Uterus (tissue), 4 donors: ENCODE measurements around the gene ALDH3B1. TPM values are rescaled to one million over a fixed set of nuclear protein-coding genes. Genes with fewer than 3 reads are reported as not detected.
A peak's percentile ranks its signal among the peaks of the same experiment; 100 is the strongest.

ENCODE experiments used
- DNase-seq, 2 donors: peaks; one replicate each; pipeline ENCODE4 v3.0.0-alpha.2; 2019 to 2020
- H3K27ac ChIP-seq, 2 donors: fragments of 200-600 bp; sonication (generic); 1 replicate in 1 of 2; 2 replicates in 1 of 2; pipeline ENCODE4 v1.5.1; 2016 to 2018
- H3K27me3 ChIP-seq, 2 donors: fragments of 200-600 bp; sonication (generic); one replicate each; pipeline ENCODE4 v1.5.1; 2018 to 2019; ENCODE audit warnings: control low read depth in 1 of 2
- H3K36me3 ChIP-seq, 2 donors: fragments of 200-600 bp; sonication (generic); one replicate each; pipeline ENCODE4 v1.5.1; 2019; ENCODE audit warnings: control low read depth in 1 of 2
- H3K4me1 ChIP-seq, 2 donors: fragments of 200-600 bp; sonication (generic); one replicate each; pipeline ENCODE4 v1.5.1; 2018 to 2019; ENCODE audit warnings: control low read depth in 1 of 2
- H3K4me3 ChIP-seq, 2 donors: fragments of 200-600 bp; sonication (generic); 1 replicate in 1 of 2; 2 replicates in 1 of 2; pipeline ENCODE4 v1.5.1; 2018 to 2019; ENCODE audit warnings: mild to moderate bottlenecking in 1 of 2
- H3K9me3 ChIP-seq, 2 donors: fragments of 200-600 bp; sonication (generic); one replicate each; pipeline ENCODE4 v1.5.1; 2019; ENCODE audit warnings: control low read depth in 1 of 2
- POLR2A ChIP-seq, 2 donors: fragments of 450-650 bp; IDR thresholded peaks; one replicate each; pipeline ENCODE4 v1.6.1; 2016; ENCODE audit warnings: antibody characterized with exemption in 2 of 2, mild to moderate bottlenecking in 1 of 2, moderate library complexity in 1 of 2
- intact Hi-C: fragments of 100-400 bp; cut with DNase I; formaldehyde crosslinking; loops from one replicate; pipeline ENCODE4 v1.15.1; 2023; ENCODE audit warnings: low total_unique reads
- total RNA-seq, 4 donors: library from RNA; depleted of rRNA in 3 of 4; stranded (reverse); fragments of >200 nt in 3 of 4; gene quantifications; one replicate each; pipeline versions ENCODE4 v1.1.0 to v1.2.4, GENCODE V29; 2014 to 2023
- TF ChIP-seq, protein P1 (sequence below), 4 experiments: fragments of 200-600 bp in 2 of 4; fragments of 450-650 bp in 2 of 4; sonication (generic) in 2 of 4; IDR thresholded peaks; one replicate each; pipeline ENCODE4 v1.5.1; 2016 to 2019; ENCODE audit warnings: antibody characterized with exemption in 4 of 4, mild to moderate bottlenecking in 2 of 4, moderate library complexity in 1 of 4
- donor health status: DM: yes; HTN: yes; CAD: no.

Gene ALDH3B1
- total RNA-seq, 4 donors from 2014 or later: 2.3 to 5.7 (median 4.0) TPM

DNA sequence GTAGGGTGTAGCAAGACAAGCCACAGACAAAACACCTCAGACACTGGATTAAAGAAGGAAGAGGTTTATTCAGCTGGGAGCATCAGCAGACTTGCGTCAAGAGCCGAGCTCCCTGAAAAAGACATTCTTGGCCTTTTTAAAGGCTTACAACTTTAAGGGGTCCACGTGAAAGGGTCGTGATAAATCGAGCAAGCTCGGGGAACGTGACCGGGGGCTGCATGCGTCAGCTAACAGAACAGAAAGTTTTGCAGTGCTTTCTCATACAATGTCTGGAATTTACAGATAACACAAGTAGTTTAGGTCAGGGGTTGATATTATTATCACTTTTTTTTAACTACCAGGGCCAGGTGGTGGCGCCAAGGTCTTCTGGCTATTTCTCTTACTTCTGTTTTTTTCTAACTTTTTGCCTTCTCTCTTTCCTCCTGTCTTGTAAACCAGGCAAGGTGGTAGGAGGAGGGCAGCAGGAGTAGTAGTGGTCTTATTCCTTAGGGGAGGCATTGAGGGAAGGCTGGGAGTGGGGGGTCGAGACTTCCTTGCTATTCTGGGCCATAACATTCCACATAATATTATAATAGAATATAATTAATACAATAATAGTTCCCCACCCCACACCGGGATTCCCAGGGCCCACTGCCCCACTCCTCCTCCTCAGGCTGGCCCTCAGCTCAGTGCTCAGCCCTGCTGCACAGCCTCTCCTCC lies 587 bp upstream of the ALDH3B1 start:
- Histone ChIP-seq H3K4me3 (no peak overlapping the region), H3K27me3 (no peaks in the 10 kb centered on the region), H3K4me1 (peaks cover 0 to 3% of the 10 kb centered on the region in 2 donors), H3K27ac (peak overlapping the region; percentile 70 to 80), H3K9me3 (no peaks in the 10 kb centered on the region), H3K36me3 (no peaks in the 10 kb centered on the region)
- intact Hi-C loops: no loop called here
- TF ChIP-seq POLR2A (IDR thresholded peaks at IDR 0.05): no peak
- TF ChIP-seq, protein P1, sequence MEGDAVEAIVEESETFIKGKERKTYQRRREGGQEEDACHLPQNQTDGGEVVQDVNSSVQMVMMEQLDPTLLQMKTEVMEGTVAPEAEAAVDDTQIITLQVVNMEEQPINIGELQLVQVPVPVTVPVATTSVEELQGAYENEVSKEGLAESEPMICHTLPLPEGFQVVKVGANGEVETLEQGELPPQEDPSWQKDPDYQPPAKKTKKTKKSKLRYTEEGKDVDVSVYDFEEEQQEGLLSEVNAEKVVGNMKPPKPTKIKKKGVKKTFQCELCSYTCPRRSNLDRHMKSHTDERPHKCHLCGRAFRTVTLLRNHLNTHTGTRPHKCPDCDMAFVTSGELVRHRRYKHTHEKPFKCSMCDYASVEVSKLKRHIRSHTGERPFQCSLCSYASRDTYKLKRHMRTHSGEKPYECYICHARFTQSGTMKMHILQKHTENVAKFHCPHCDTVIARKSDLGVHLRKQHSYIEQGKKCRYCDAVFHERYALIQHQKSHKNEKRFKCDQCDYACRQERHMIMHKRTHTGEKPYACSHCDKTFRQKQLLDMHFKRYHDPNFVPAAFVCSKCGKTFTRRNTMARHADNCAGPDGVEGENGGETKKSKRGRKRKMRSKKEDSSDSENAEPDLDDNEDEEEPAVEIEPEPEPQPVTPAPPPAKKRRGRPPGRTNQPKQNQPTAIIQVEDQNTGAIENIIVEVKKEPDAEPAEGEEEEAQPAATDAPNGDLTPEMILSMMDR (IDR thresholded peaks at IDR 0.05): peak in 1 of 4 experiments; percentile 19
- no peak for DNase-seq

DNA sequence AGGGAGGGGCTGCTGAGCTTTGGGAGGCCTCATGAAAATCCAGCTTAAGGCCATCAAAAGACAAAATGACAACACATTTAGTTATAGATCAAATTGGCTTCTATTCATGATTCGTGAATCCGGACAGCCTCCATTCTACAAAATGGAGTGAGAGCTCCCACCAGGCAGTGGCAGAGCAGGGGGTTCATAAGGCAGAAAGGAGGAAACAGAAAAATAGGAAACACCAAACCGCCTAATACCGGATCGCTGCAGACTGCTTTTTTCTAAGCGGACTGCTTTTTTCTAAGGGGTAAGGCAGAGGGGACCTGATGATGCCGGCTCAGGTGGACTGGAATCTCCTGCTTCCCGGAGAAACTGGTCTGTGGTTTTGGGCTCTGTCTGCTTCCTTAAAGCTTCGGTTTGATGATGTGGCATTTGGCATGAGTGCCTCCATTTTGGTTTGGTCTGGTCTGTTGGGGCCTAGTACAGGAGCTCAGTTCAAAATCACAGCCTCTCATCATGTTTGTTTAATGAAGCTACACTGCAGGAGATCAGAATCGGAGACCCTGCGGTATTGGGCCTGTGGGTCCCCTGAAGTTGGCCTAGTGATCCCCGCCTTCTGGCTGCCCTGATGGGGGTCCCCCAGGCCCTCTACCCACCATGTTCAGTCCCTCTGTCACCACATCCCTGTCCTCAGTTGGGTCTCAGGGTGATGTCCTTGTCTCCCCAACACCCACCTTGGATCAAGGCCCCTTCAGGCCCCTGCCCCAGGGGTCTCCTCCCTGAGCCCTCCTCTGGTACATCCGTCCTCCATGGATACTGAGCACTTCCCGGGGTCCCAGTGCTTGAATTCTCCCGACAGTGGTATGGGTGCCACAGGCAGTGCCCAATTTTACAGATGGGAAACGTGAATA lies 1.2 kb downstream of the ALDH3B1 start:
- intact Hi-C loops: no loop called here
- no peaks in the 10 kb centered on the region for H3K9me3 ChIP-seq
- peaks cover 0 to 4% of the 10 kb centered on the region in 2 donors for H3K4me1 ChIP-seq
- DNase-seq: no peak
- H3K27me3 ChIP-seq: no peaks in the 10 kb centered on the region
- no peak for TF ChIP-seq POLR2A (IDR thresholded peaks at IDR 0.05)
- TF ChIP-seq, protein P1 (IDR thresholded peaks at IDR 0.05): no peak
- H3K4me3 ChIP-seq: peak overlapping the region in 1 of 2 donors; percentile 12
- H3K36me3 ChIP-seq: no peaks in the 10 kb centered on the region
- H3K27ac ChIP-seq: peak overlapping the region; percentile 70 to 80

DNA sequence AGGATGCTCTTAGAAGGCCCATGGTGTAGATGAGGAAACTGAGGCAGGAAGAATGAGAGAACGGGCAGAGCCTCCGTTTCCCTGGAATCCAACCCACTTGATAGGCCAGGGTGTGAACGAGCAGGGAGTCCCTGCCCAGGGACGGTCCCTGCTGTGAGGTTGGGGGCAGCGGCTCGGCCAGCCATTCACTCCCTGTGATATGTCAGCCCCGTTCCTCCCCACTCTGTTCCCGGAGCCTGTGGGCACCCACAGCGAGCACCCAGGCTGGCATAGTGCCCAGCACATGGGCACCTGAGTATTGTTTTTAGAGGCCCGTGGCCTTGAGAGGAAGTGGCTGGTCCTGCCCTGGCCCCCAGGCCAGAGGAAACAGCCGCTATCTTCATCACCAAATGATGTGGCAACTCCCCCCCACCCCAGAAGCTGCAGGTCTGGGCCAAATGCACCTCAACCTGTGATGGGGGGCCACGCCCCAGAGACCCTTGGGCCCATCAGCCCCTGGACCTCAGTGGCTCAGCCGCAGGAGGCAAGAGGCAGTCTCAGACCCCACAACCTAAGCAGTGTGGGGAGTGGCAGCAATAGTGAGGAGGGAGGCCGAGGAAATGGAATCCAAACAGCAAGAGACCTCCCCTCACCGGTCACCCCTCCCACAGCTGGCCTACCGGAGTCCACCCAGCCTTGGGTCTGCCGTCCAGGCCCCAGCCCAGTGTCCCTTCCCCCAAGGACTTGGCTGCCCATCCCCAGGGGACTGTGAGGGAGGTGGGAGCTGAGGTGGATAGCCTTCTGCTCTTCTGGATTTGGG lies 2.1 kb downstream of the ALDH3B1 start:
- H3K4me3 ChIP-seq: no peak overlapping the region
- no peaks in the 10 kb centered on the region for H3K36me3 ChIP-seq
- H3K27me3 ChIP-seq: no peaks in the 10 kb centered on the region
- no peaks in the 10 kb centered on the region for H3K9me3 ChIP-seq
- no peak for DNase-seq
- peak overlapping the region in 1 of 2 donors; percentile 70 for H3K27ac ChIP-seq
- intact Hi-C loops: no loop called here
- TF ChIP-seq POLR2A (IDR thresholded peaks at IDR 0.05): no peak
- TF ChIP-seq, protein P1 (IDR thresholded peaks at IDR 0.05): no peak
- H3K4me1 ChIP-seq: peaks cover 0 to 4% of the 10 kb centered on the region in 2 donors

DNA sequence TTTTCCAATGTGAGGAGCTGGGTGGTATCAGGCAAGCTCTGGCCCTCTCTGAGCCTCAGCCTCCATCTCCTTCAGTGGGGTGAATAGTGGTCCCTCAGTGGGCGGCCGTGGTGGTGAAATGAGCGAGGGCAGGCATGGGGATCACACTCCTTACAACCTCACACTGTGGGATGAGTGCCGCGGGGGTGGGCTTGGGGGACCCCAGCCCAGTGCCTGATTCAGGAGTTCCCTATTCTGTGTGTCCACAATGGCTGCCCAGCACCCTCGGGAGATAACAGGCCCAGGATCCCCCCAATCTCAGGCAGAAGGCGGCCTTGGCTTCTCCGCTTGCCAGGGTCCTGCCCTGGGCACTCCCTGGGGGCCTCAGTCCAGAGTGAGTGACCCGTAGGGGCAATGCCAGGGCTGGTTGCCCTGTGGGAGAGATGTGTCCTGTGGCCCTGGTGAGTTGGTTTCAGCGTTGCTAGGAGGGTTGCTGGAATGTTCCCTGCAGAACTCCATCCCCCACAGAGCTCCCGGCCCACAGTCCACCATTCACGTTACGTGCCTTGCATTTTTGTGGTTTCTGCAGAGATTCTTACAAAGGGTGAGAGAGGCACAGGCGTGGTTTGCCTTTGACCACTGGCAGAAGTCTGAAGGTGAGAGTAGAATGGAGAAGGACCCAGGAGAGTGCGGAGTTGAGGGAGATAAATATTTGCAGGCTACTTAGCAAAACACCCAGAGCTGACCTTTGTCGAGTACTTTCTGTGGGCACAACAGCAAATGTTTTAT lies 2.9 kb downstream of the ALDH3B1 start:
- no peak for DNase-seq
- Histone ChIP-seq H3K4me3 (no peak overlapping the region), H3K27ac (peak overlapping the region in 1 of 2 donors; percentile 27), H3K36me3 (no peaks in the 10 kb centered on the region), H3K4me1 (peaks cover 0 to 4% of the 10 kb centered on the region in 2 donors), H3K9me3 (no peaks in the 10 kb centered on the region), H3K27me3 (no peaks in the 10 kb centered on the region)
- intact Hi-C loops: no loop called here
- TF ChIP-seq POLR2A (IDR thresholded peaks at IDR 0.05): no peak
- TF ChIP-seq, protein P1 (IDR thresholded peaks at IDR 0.05): no peak
